ENCODE results near the gene CAMK1. TPM values are rescaled to one million over a fixed set of nuclear protein-coding genes. Genes with fewer than 3 reads are reported as not detected.

The CAMK1 gene
- total and polyA plus RNA-seq, 2 donors (not counting 1 experiment from before 2014, with no cell fraction given), result 27.7 to 64.2 TPM

DNA sequence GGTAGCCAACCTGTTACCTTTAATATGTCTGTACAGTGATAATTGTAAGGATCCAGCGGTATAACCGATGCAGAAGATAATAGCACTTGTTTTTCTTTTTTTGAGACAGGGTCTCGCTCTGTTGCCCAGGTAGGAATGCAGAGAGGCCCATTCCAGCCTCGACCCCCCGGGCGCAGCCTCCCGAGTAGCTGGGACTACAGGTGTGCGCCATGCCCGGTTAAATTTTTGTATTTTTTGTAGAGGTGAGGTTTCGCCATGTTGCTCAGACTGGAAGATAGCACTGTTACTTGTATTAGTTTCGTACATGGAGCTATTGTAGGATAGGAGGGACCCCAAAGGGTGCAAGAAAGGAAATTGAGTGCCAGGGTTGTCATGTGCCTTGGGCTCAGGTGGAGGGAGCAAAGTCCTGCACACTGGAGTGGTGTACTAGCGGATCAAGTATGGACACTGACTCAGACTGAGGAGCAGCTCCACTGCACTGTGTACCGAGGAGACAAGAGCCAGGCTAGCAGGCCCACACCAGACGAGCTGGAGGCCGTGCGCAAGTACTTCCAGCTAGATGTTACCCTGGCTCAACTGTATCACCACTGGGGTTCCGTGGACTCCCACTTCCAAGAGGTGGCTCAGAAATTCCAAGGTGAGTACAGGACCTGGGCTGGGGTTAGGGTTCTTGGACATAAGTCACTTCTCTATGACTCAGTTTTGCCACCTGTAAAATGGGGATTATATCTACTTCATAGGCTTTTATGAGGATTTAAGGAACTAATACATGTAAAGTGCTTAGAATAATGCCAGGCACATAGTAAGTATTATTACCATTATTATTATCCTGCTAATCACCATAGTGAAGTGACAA is 19.0 kb downstream of the CAMK1 start:
- Histone ChIP-seq H3K27me3 (ENCODE audit: control insufficient read depth, insufficient read depth, low read length) (no peaks in the 10 kb centered on the region), H3K79me2 (ENCODE audit: control insufficient read depth, insufficient read depth, low read length) (peaks cover 11% of the 10 kb centered on the region), H3K27ac (ENCODE audit: insufficient read depth, low read length) (peak overlapping the region; percentile 84), H3K9me3 (ENCODE audit: control insufficient read depth, insufficient read depth, low read depth, low read length) (no peaks in the 10 kb centered on the region), H3K4me3 (replicated peaks in 1 of 4; ENCODE audit: control extremely low read depth in 1 of 4, insufficient read depth in 1 of 4, low read depth in 3 of 4, low read length in 4 of 4) (peak overlapping the region; percentile 70 to 95 (median 84)), H3K36me3 (ENCODE audit: control insufficient read depth, insufficient read depth, low read length) (peaks cover 15% of the 10 kb centered on the region), H4K20me1 (ENCODE audit: control insufficient read depth, extremely low read depth, insufficient read depth, low read length) (no peaks in the 10 kb centered on the region), H2AFZ (ENCODE audit: low read length) (peak overlapping the region; percentile 97), H3K4me2 (ENCODE audit: extremely low read depth, insufficient read depth, low read length) (peak overlapping the region; percentile 89), H3K9ac (ENCODE audit: insufficient read depth, low read length) (peak overlapping the region; percentile 56), H3K4me1 (ENCODE audit: control insufficient read depth, extremely low read depth, insufficient read depth, low read length) (peaks cover 11% of the 10 kb centered on the region)
- TF ChIP-seq, protein P1, sequence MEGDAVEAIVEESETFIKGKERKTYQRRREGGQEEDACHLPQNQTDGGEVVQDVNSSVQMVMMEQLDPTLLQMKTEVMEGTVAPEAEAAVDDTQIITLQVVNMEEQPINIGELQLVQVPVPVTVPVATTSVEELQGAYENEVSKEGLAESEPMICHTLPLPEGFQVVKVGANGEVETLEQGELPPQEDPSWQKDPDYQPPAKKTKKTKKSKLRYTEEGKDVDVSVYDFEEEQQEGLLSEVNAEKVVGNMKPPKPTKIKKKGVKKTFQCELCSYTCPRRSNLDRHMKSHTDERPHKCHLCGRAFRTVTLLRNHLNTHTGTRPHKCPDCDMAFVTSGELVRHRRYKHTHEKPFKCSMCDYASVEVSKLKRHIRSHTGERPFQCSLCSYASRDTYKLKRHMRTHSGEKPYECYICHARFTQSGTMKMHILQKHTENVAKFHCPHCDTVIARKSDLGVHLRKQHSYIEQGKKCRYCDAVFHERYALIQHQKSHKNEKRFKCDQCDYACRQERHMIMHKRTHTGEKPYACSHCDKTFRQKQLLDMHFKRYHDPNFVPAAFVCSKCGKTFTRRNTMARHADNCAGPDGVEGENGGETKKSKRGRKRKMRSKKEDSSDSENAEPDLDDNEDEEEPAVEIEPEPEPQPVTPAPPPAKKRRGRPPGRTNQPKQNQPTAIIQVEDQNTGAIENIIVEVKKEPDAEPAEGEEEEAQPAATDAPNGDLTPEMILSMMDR (conservative IDR thresholded peaks at IDR 0.05 in 1 of 2, IDR thresholded peaks at IDR 0.05 in 1 of 2; ENCODE audit: low read depth in 1 of 2, low read length in 2 of 2), result no peak
- TF ChIP-seq EZH2 (IDR thresholded peaks at IDR 0.05; ENCODE audit: low read length, missing control alignments), result no peak
- DNase-seq (ENCODE audit: low read depth in 2 of 2), result peak in 1 of 2 donors; percentile 45

DNA sequence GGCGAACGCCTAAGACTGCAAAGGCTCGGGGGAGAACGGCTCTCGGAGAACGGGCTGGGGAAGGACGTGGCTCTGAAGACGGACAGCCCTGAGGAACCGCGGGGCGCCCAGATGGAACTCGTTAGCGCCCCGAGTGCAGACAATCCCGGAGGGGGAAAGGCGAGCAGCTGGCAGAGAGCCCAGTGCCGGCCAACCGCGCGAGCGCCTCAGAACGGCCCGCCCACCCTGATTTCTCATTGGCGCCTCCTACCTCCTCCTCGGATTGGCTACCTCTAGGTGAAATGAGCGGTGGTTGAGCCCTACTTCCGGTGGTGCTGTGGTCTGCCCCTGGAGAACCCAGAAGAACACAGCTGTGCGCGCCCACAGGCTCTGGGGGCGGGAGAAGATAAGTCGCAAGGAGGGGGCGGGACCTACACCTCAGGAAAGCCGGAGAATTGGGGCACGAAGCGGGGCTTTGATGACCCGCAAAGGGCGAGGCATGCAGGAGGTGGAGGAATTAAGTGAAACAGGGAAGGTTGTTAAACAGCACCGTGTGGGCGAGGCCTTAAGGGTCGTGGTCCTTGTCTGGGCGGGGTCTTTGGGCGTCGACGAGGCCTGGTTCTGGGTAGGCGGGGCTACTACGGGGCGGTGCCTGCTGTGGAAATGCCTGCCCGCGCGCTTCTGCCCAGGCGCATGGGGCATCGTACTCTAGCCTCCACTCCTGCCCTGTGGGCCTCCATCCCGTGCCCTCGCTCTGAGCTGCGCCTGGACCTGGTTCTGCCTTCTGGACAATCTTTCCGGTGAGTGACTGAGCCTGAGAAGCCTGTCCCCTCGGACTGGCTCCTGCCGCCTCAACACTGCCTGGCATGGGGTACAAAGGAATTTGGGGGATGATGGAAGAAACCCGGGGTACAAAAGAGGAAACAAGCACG is 19.8 kb downstream of the CAMK1 start, which contains the start of gene OGG1:
Gene OGG1, plus strand, starts transcription at position 308 of the 911 bp plus-strand sequence. Its CDS starts 335 bp downstream, at position 643.
- DNase-seq (ENCODE audit: low read depth in 2 of 2), result peak; percentile 98 to 99
- Histone ChIP-seq H3K9ac (ENCODE audit: insufficient read depth, low read length) (peak within 1 kb of the TSS; percentile 62), H3K27ac (ENCODE audit: insufficient read depth, low read length) (peak within 1 kb of the TSS; percentile 84), H2AFZ (ENCODE audit: low read length) (peak within 1 kb of the TSS; percentile 97), H3K9me3 (ENCODE audit: control insufficient read depth, insufficient read depth, low read depth, low read length) (no peaks in the 10 kb centered on the region), H3K4me2 (ENCODE audit: extremely low read depth, insufficient read depth, low read length) (peak within 1 kb of the TSS; percentile 89), H3K79me2 (ENCODE audit: control insufficient read depth, insufficient read depth, low read length) (peaks cover 11% of the 10 kb centered on the region), H3K4me1 (ENCODE audit: control insufficient read depth, extremely low read depth, insufficient read depth, low read length) (peaks cover 11% of the 10 kb centered on the region), H4K20me1 (ENCODE audit: control insufficient read depth, extremely low read depth, insufficient read depth, low read length) (no peaks in the 10 kb centered on the region), H3K4me3 (replicated peaks in 1 of 4; ENCODE audit: control extremely low read depth in 1 of 4, insufficient read depth in 1 of 4, low read depth in 3 of 4, low read length in 4 of 4) (peak within 1 kb of the TSS; percentile 70 to 95 (median 84)), H3K36me3 (ENCODE audit: control insufficient read depth, insufficient read depth, low read length) (peaks cover 15% of the 10 kb centered on the region), H3K27me3 (ENCODE audit: control insufficient read depth, insufficient read depth, low read length) (no peaks in the 10 kb centered on the region)
- TF ChIP-seq, protein P1 (conservative IDR thresholded peaks at IDR 0.05 in 1 of 2, IDR thresholded peaks at IDR 0.05 in 1 of 2; ENCODE audit: low read depth in 1 of 2, low read length in 2 of 2), result no peak
- no peak for TF ChIP-seq EZH2 (IDR thresholded peaks at IDR 0.05; ENCODE audit: low read length, missing control alignments)

DNA sequence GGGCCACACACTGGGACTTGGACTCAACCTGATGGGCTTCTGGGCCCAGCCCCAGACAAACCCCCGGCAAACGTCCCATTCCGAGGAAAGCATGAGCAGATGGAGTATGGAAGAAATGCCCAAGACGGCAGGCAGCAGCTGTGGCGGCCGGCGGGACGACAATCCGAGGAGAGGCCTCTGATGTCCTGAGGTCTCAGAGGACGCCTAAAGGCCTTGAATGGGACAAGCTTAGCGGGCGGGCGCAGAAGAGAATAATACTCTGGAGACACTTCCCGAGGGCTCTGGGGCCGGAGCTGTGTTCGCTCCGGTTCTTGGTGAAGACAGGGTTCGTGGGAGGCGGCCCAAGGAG is 20.5 kb downstream of the CAMK1 start:
- no peaks in the 10 kb centered on the region for H4K20me1 ChIP-seq (ENCODE audit: control insufficient read depth, extremely low read depth, insufficient read depth, low read length)
- H3K9ac ChIP-seq (ENCODE audit: insufficient read depth, low read length), result peak overlapping the region; percentile 62
- peak overlapping the region; percentile 10 to 95 (median 32) for H3K4me3 ChIP-seq (replicated peaks in 1 of 4; ENCODE audit: control extremely low read depth in 1 of 4, insufficient read depth in 1 of 4, low read depth in 3 of 4, low read length in 4 of 4)
- H3K79me2 ChIP-seq (ENCODE audit: control insufficient read depth, insufficient read depth, low read length), result peaks cover 11% of the 10 kb centered on the region
- peak overlapping the region; percentile 18 for H2AFZ ChIP-seq (ENCODE audit: low read length)
- no peak for DNase-seq (ENCODE audit: low read depth in 2 of 2)
- H3K27ac ChIP-seq (ENCODE audit: insufficient read depth, low read length), result peak overlapping the region; percentile 84
- H3K27me3 ChIP-seq (ENCODE audit: control insufficient read depth, insufficient read depth, low read length), result no peaks in the 10 kb centered on the region
- TF ChIP-seq, protein P1 (conservative IDR thresholded peaks at IDR 0.05 in 1 of 2, IDR thresholded peaks at IDR 0.05 in 1 of 2; ENCODE audit: low read depth in 1 of 2, low read length in 2 of 2), result no peak
- TF ChIP-seq EZH2 (IDR thresholded peaks at IDR 0.05; ENCODE audit: low read length, missing control alignments), result no peak
- H3K36me3 ChIP-seq (ENCODE audit: control insufficient read depth, insufficient read depth, low read length), result peaks cover 18% of the 10 kb centered on the region
- H3K9me3 ChIP-seq (ENCODE audit: control insufficient read depth, insufficient read depth, low read depth, low read length), result no peaks in the 10 kb centered on the region
- H3K4me2 ChIP-seq (ENCODE audit: extremely low read depth, insufficient read depth, low read length), result peak overlapping the region; percentile 84
- peaks cover 11% of the 10 kb centered on the region for H3K4me1 ChIP-seq (ENCODE audit: control insufficient read depth, extremely low read depth, insufficient read depth, low read length)
